Testis (tissue), 2 donors: ENCODE measurements around the gene ZIC2.

Source experiments
- POLR2A ChIP-seq: fragments of 450-650 bp; IDR thresholded peaks from one replicate; pipeline ENCODE4 v1.6.1; 2017; ENCODE audit warnings: antibody characterized with exemption, mild to moderate bottlenecking, moderate library complexity
- TF ChIP-seq, protein P1 (sequence below), 3 experiments: fragments of 450-650 bp in 2 of 3; fragments of 200-600 bp in 1 of 3; sonication (generic) in 1 of 3; IDR thresholded peaks; one replicate each; pipeline ENCODE4 v1.5.1; 2016 to 2019; ENCODE audit warnings: antibody characterized with exemption in 3 of 3, mild to moderate bottlenecking in 2 of 3, moderate library complexity in 1 of 3

DNA sequence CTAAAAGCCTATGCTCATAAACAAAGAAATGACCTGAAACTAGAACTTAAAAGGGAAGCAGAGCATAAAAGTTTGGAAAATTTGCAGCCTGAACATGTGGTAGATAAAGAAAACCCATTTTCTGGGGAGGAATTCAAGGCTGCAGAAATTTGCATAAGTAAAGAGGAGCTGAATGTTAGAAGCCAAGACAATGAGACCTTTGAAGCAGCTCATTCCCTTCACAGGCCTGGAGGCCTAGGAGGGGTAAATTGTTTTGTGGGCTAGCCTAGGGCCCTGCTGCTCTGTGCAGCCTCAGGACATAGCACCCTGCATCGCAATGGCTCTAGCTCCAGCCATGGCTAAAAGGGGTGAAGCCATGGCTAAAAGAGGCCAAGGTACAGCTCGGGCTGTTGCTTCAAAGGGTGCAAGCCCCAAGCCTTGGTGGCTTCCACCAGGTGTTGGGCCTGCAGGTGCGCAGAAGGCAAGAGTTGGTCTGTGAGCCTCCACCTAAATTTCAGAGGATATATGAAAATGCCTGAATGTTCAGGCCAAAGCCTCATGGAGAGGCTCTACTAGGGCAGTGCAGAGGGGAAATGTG lies 38.3 kb downstream of the ZIC2 start:
- TF ChIP-seq, protein P1, sequence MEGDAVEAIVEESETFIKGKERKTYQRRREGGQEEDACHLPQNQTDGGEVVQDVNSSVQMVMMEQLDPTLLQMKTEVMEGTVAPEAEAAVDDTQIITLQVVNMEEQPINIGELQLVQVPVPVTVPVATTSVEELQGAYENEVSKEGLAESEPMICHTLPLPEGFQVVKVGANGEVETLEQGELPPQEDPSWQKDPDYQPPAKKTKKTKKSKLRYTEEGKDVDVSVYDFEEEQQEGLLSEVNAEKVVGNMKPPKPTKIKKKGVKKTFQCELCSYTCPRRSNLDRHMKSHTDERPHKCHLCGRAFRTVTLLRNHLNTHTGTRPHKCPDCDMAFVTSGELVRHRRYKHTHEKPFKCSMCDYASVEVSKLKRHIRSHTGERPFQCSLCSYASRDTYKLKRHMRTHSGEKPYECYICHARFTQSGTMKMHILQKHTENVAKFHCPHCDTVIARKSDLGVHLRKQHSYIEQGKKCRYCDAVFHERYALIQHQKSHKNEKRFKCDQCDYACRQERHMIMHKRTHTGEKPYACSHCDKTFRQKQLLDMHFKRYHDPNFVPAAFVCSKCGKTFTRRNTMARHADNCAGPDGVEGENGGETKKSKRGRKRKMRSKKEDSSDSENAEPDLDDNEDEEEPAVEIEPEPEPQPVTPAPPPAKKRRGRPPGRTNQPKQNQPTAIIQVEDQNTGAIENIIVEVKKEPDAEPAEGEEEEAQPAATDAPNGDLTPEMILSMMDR (IDR thresholded peaks at IDR 0.05) = no peak
- TF ChIP-seq POLR2A = no peak
